ENCODE measurements around the gene SLC29A3.

Gene SLC29A3

DNA sequence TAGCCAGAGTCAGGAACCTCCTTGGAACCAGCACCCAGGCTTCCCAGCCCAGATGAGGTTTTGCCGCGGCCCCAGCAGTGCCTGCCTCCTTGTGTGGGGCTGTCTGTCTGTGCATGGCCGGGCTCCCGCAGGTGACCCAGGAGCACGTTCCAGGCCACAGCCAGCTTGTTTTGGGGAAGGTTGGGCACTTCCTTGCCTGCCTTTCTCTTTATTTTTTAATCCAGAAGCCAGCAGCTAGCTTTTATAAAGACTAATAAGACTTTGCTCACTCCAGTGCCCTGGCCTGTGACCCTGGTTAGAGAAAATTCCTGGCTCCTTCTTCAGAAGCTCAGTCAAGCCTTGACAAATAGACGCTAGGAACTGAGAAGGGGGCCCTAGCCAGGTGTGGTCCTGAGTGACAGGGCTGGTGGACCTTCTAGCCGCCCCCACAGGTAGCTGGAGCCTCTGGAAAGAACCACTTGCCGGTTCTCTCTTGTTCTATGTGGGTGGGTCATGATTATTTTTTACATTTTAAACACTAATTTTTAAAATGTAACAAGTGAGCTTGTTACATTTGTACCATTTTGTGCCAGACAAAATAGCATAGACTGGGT lies 837 bp downstream of the SLC29A3 start:
- H3K9me3 ChIP-seq, result no peaks in the 10 kb centered on the region
- H3K4me1 ChIP-seq (ENCODE audit: control insufficient read depth in 1 of 2, insufficient read depth in 1 of 2, low read depth in 1 of 2, low read length in 1 of 2), result peaks cover 11 to 28% of the 10 kb centered on the region in 2 experiments
- no peaks in the 10 kb centered on the region for H3K36me3 ChIP-seq
- TF ChIP-seq, protein P1, sequence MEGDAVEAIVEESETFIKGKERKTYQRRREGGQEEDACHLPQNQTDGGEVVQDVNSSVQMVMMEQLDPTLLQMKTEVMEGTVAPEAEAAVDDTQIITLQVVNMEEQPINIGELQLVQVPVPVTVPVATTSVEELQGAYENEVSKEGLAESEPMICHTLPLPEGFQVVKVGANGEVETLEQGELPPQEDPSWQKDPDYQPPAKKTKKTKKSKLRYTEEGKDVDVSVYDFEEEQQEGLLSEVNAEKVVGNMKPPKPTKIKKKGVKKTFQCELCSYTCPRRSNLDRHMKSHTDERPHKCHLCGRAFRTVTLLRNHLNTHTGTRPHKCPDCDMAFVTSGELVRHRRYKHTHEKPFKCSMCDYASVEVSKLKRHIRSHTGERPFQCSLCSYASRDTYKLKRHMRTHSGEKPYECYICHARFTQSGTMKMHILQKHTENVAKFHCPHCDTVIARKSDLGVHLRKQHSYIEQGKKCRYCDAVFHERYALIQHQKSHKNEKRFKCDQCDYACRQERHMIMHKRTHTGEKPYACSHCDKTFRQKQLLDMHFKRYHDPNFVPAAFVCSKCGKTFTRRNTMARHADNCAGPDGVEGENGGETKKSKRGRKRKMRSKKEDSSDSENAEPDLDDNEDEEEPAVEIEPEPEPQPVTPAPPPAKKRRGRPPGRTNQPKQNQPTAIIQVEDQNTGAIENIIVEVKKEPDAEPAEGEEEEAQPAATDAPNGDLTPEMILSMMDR (IDR thresholded peaks at IDR 0.05), result no peak
- peak overlapping the region; percentile 56 to 61 for H3K4me3 ChIP-seq (ENCODE audit: low read depth in 1 of 2, low read length in 1 of 2)
- H3K27ac ChIP-seq, result no peak overlapping the region
- no peaks in the 10 kb centered on the region for H3K27me3 ChIP-seq

DNA sequence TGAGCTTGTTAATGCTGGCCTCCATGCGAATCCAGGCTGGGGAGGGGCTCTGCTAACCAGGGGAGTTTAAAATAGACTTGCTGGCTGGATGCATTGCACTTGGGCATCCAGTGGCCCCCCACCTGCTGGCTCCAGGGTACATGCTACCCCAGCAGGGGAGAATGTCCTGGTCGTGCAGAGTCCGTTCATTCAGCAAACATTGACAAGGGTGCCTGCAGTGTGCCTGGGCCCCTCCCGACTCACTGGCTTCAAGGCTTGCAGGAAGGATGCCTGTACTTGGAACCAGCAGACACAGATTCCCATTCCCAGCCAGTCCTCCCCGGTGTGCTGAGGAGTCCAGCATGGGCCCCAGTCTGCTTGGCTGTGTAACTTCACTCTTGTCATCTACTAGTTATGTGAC lies 1.5 kb downstream of the SLC29A3 start:
- no peaks in the 10 kb centered on the region for H3K9me3 ChIP-seq
- H3K4me1 ChIP-seq (ENCODE audit: control insufficient read depth in 1 of 2, insufficient read depth in 1 of 2, low read depth in 1 of 2, low read length in 1 of 2), result peaks cover 11 to 28% of the 10 kb centered on the region in 2 experiments
- no peak overlapping the region for H3K27ac ChIP-seq
- H3K4me3 ChIP-seq (ENCODE audit: low read depth in 1 of 2, low read length in 1 of 2), result no peak overlapping the region
- H3K27me3 ChIP-seq, result no peaks in the 10 kb centered on the region
- TF ChIP-seq, protein P1 (IDR thresholded peaks at IDR 0.05), result no peak
- H3K36me3 ChIP-seq, result no peaks in the 10 kb centered on the region

DNA sequence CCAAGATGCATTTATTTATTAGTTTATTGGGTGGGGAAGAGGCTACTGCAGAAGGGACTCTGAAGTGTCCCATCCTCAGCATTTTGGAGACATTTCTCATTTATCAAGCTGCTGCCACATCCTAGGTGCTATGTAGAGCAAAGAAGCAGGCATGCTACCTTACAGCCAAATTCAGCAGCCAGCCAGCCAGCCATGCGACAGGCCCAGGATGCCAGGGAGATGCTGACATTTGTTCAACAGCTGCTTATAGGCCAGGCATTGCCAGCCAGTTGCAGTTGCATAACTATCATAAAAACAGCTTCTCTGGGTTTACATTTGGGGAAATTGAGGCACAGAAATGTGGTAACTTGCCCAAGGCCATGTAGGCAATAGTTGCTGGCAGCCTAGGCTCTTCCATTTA lies 2.3 kb downstream of the SLC29A3 start:
- H3K4me3 ChIP-seq (ENCODE audit: low read depth in 1 of 2, low read length in 1 of 2), result no peak overlapping the region
- H3K27ac ChIP-seq, result no peak overlapping the region
- H3K27me3 ChIP-seq, result no peaks in the 10 kb centered on the region
- no peaks in the 10 kb centered on the region for H3K36me3 ChIP-seq
- TF ChIP-seq, protein P1 (IDR thresholded peaks at IDR 0.05), result no peak
- H3K4me1 ChIP-seq (ENCODE audit: control insufficient read depth in 1 of 2, insufficient read depth in 1 of 2, low read depth in 1 of 2, low read length in 1 of 2), result peaks cover 8 to 24% of the 10 kb centered on the region in 2 experiments
- H3K9me3 ChIP-seq, result no peaks in the 10 kb centered on the region

DNA sequence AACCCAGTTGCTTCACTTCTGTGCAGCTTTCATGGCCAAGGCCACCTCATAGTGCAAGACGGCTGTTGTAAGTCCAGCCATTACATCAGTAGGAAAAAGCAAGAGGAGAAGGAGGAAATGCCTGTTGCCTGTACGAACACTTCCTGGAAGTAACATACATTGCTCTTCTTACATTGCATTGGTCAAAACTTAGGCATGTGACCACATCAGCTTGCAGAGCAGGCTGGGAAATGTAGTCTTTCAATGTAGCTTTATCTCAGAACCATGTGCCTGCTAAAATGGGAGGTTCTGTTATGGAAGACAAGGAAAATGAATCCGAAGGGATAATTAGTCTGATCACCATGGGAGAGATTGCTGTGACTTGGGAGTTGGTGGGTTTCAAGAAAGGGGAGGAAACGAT lies 4.3 kb downstream of the SLC29A3 start:
- no peaks in the 10 kb centered on the region for H3K36me3 ChIP-seq
- no peaks in the 10 kb centered on the region for H3K27me3 ChIP-seq
- no peak overlapping the region for H3K4me3 ChIP-seq (ENCODE audit: low read depth in 1 of 2, low read length in 1 of 2)
- H3K9me3 ChIP-seq, result no peaks in the 10 kb centered on the region
- TF ChIP-seq, protein P1 (IDR thresholded peaks at IDR 0.05), result no peak
- H3K4me1 ChIP-seq (ENCODE audit: control insufficient read depth in 1 of 2, insufficient read depth in 1 of 2, low read depth in 1 of 2, low read length in 1 of 2), result peaks cover 5 to 17% of the 10 kb centered on the region in 2 experiments
- H3K27ac ChIP-seq, result no peak overlapping the region

DNA sequence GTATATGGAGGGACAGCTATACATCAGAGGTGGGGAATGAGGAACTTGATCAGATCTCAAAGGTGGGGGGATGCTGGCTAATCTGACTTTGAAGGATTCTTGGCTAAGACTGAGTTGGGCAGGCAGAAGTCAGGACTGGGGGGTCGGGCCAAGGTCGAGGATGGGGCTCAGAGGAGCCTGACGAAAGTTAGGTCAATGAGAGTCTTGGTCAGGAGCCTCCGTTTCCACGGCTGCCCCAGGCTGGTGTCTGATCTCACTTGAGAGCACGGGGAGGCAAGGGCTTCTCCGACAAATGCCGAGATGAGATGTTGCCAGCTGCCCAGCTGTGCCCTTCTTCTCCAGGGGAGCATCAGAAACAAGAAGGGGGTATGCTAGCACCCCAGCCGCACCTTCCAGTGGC lies 5.7 kb downstream of the SLC29A3 start:
- peaks cover 0 to 4% of the 10 kb centered on the region in 2 experiments for H3K4me1 ChIP-seq (ENCODE audit: control insufficient read depth in 1 of 2, insufficient read depth in 1 of 2, low read depth in 1 of 2, low read length in 1 of 2)
- H3K9me3 ChIP-seq, result no peaks in the 10 kb centered on the region
- TF ChIP-seq, protein P1 (IDR thresholded peaks at IDR 0.05), result no peak
- no peak overlapping the region for H3K27ac ChIP-seq
- H3K36me3 ChIP-seq, result no peaks in the 10 kb centered on the region
- H3K4me3 ChIP-seq (ENCODE audit: low read depth in 1 of 2, low read length in 1 of 2), result no peak overlapping the region
- no peaks in the 10 kb centered on the region for H3K27me3 ChIP-seq

Measured in neutrophil (primary cell).